Stimulated activated CD8-positive, alpha-beta memory T cell treated with anti-CD3 and anti-CD28 coated beads, Interleukin-7, amount 100 ng/mL, for 4 hours (primary cell): ENCODE data around the gene OTX2.

Experiments used
- DNase-seq, 2 donors: peaks; one replicate each; pipeline ENCODE4 v3.0.0-alpha.2; 2020; ENCODE audit warnings: low read depth in 2 of 2

The OTX2 gene

GRCh38 chr14:56810147-56810719 is at the start of gene OTX2:
Gene OTX2 (minus strand): TSS chr14:56810479. CDS start chr14:56805456, 5,023 bp downstream.
- no peak for DNase-seq

GRCh38 chr14:56858422-56858821 is 48.1 kb upstream of the OTX2 start:
- DNase-seq, result no peak

GRCh38 chr14:56857216-56857615 is 46.9 kb upstream of the OTX2 start:
- DNase-seq, result no peak

GRCh38 chr14:56855891-56856461 is 45.7 kb upstream of the OTX2 start:
- no peak for DNase-seq

- DNase-seq, result no peak
Observed at GRCh38 chr14:56854325-56854724, 44.0 kb upstream of the OTX2 start.

GRCh38 chr14:56846970-56847930 is 37.0 kb upstream of the OTX2 start:
- DNase-seq, result no peak

- no peak for DNase-seq
Observed at GRCh38 chr14:56844406-56845002, 34.2 kb upstream of the OTX2 start.

DNA sequence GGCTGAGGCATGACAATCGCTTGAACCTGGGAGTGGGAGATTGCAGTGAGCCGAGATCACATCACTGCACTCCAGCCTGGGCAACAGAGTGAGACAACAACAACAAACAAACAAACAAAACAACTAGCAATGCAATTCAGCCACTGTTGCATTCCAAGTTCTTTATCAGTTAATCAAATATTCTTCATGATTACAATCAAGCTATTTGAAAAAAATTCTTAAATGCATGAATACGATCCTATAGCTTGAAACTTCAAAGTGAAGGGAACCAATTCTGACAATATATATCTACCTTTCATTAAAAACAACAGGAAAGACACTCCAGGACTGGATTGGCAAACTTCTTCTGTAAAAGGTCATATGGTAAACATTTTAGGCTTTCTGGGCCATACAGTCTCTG is 31.3 kb upstream of the OTX2 start:
- no peak for DNase-seq

DNA sequence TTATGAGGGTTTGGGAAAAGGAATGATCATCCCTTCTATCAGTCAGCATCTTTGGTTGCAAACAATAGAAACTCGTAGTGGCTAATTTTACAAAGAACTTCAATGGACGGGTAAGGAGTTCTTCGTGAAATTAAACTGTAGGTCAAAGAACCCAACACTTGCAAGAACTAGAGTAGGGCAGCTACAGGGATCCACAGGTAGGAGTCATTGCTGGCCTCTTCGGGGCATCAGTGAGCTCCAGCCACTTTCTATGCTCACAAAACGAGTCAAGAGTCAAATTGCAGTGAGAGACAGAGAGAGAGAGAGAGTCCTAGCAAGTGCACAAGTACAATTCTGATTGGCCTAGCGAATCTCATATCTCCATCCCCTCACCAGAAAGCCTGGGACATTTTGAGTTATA is 29.9 kb upstream of the OTX2 start:
- DNase-seq, result no peak

DNA sequence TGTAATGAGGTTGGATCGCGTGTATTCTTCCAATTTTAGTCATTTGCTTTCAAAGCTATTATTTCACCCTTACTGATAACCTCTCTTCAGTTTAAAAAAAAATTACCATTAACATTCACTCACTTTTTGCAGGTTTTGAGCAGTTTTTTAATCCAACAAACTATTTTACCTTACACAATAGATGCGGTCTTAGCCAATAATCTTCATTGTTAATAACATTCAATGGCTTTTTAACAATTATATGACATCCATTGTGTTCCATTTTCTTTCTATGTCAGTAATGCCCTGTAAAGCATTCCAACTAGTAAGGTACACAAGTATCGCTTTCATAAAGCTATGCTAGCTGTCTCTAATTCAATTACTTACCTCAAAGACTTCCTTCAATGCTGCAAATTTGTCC is 18.9 kb upstream of the OTX2 start:
- DNase-seq, result no peak

DNA sequence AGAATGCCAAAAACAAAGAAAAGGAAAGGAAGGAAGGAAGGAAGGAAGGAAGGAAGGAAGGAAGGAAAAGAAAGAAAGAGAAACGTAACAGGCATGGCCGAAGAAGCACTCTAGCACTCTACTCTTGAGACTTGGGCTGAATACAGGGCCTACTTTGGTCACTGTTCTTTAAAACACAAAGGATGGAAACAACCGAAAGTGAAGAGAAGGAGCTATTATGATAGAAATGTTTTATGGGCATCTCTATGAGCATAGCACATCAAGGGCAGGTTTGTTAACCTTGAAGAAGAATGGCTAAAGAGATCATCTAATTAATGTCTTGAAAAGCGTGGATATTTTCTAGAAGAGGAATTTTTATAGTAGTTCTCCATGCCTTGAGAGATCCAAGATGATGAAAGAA is 15.9 kb upstream of the OTX2 start:
- no peak for DNase-seq

- no peak for DNase-seq
Observed at GRCh38 chr14:56821805-56822610, 11.7 kb upstream of the OTX2 start.

DNA sequence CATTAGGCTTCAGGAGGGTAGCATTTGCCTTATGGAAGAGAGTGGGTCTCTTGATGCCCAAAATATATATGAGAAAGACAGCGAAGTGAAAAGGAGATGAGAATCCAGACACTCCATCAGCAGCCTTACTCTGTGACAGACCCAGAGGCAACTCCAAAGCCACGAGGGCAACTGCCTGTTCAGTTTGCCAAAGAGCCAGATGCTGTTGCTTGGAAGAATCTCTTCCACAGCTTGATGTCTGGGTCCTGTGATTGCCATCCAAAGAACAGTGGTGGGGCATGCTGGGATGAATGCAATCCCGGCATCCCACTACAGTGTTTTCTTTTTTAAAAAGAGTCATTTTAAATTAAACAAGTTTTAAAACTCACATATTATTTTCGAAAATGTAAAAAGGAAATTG is 10.9 kb upstream of the OTX2 start:
- no peak for DNase-seq

GRCh38 chr14:56817396-56817921 is 7.2 kb upstream of the OTX2 start:
- DNase-seq, result no peak

DNA sequence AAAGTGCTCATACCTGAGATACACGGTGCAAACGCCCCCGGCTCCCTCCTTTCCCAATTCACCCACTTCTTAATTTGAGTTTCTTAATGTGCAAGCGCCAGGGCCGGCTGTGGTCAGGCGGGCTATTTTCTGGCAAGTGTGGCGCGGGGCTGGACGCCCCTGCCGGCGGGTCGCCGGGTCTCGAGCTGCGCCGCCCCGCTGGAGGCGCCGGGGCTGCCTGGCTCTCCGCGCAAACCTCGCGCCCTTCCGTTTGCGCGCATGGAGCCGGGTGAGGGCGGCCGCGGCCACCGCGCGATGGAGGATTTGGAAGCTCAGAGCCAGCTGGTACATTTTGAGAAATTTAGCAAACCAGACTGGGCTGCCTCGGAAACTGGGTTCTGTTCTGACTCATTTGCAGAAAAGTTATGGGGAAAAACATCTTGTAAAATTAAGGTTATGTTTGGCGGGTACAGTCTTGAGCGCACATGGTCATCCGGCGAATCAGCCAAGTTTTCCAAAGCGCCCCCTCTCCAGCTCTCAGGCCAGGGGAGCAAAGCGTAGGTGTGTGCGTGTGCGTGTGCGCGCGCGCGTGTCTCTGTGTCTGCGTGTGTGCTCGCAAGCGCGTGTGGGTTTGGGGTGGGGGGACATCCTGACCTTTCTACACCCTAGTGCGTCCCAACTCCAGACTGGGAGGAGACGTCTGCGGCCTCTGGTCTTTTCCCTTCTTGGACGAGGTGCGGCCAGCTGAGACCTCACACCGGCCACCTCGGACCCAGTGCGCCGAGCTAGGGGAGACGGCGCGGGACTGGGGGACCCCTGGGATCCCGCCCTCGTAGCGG is 6.5 kb upstream of the OTX2 start:
- DNase-seq, result no peak

DNA sequence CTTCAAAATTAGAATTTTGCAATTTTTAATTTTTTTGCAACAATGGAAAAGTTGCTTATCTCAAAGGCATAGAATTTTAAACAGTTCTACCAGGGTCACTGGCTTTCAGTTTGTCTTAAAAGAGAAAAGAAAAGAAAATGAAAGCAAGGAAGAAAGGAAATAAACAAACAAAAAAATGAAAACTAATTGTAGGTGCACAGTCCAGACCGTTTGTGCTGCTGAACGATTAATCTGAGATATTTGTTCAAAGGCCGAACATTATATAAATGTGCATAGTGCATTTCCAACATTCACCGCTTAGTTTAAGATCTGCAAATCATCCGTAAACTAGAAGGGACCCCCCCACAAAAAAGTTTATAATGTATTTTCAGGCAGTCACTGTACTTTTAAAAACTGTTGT is 5.5 kb upstream of the OTX2 start:
- DNase-seq, result no peak

GRCh38 chr14:56814969-56815700 is 4.9 kb upstream of the OTX2 start:
- no peak for DNase-seq

- DNase-seq, result no peak
Observed at GRCh38 chr14:56814519-56814959, 4.3 kb upstream of the OTX2 start.

- DNase-seq, result no peak
Observed at GRCh38 chr14:56813143-56813551, 2.9 kb upstream of the OTX2 start.
